ENCODE results near the gene WNT7B.

Gene WNT7B

DNA sequence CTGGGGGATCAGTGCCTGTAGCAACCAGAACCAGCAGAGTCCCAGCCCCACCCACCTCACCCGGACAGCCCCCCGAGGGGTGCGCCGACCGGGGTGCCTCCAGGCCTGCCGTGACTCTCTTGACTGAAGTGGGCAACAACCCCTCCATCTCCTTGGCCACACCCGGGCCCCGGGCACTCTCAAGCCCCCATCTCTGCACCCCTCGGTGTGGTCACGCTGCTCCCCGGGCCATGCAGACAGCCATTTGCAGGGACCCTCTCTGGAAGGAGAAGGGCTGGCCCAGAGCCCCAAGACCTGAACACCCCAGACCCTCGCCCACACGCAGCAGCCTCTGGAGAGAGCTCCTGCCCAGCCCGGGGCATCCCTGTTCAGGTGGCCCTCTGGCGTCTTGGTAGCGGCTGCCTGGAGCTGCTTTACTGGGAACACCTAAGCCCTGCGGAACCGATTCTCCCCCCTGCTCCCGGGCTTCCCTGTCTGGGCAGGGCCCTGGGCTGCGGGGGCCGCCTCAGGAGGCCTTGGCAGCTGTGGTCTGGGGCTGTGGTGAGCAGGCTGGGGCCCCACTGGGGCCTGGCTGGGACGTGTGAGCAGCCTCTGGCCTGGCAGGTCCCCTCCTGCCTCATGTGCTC is 84.9 kb downstream of the WNT7B start:
- TF ChIP-seq, protein P1, sequence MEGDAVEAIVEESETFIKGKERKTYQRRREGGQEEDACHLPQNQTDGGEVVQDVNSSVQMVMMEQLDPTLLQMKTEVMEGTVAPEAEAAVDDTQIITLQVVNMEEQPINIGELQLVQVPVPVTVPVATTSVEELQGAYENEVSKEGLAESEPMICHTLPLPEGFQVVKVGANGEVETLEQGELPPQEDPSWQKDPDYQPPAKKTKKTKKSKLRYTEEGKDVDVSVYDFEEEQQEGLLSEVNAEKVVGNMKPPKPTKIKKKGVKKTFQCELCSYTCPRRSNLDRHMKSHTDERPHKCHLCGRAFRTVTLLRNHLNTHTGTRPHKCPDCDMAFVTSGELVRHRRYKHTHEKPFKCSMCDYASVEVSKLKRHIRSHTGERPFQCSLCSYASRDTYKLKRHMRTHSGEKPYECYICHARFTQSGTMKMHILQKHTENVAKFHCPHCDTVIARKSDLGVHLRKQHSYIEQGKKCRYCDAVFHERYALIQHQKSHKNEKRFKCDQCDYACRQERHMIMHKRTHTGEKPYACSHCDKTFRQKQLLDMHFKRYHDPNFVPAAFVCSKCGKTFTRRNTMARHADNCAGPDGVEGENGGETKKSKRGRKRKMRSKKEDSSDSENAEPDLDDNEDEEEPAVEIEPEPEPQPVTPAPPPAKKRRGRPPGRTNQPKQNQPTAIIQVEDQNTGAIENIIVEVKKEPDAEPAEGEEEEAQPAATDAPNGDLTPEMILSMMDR (IDR thresholded peaks at IDR 0.05; ENCODE audit: insufficient read depth, missing control alignments): no peak
- FAIRE-seq (no peak), DNase-seq (ENCODE audit: insufficient read length, low spot score) (no peak)

DNA sequence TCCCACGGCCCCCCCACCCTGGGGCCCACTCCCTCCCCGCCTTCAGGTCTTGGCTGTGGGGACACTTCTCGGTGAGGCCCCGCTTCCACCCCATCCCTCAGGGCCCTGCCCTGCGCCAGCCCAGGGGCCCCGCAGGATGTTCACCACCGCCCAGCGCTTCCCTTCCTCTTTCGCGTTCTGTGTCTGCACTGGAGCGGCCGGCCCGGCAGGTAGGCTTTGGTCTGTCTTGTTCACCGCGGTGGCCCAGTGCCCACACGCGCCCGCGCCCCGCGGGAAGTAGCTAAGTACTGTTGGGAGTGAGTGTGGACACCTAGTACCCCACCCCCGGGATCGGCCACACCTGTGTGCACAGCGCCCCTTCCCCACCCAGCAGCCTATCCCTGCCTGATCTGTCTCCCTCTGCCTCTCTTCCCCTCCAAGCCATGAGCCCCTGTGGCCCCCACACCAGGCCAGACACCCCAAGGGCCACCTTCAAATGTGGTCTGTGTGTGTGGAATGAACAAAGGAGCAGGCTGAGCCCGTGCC is 85.4 kb downstream of the WNT7B start:
- FAIRE-seq (no peak), DNase-seq (ENCODE audit: insufficient read length, low spot score) (no peak)
- TF ChIP-seq, protein P1 (IDR thresholded peaks at IDR 0.05; ENCODE audit: insufficient read depth, missing control alignments): no peak

DNA sequence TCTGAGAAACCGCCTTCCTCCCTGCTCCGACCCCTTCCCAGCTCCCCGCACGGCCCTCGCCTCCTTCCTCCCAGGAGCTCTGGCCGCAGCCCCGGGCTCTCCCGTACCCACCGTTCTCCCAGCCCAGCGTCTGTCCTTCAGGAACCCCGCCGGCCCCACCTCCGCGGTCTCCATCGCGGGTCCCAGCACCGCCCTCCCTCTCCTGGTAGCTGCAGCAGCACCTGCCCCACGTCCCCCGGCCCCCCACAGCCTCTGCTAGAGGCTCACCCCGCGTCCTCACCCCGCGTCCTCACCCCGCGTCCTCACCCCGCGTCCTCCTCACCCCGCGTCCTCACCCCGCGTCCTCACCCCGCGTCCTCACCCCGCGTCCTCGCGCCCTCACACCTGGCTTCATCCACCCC is 85.9 kb downstream of the WNT7B start:
- DNase-seq (ENCODE audit: insufficient read length, low spot score) (no peak), FAIRE-seq (no peak)
- TF ChIP-seq, protein P1 (IDR thresholded peaks at IDR 0.05; ENCODE audit: insufficient read depth, missing control alignments): no peak

DNA sequence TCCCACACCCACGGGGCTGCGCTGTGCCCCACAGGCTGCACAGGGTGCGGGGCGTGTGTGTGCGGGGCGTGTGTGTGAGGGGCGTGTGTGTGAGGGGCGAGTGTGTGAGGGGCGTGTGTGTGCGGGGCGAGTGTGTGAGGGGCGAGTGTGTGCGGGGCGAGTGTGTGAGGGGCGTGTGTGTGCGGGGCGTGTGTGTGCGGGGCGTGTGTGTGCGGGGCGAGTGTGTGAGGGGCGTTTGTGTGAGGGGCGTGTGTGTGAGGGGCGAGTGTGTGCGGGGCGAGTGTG is 86.7 kb downstream of the WNT7B start:
- DNase-seq (ENCODE audit: insufficient read length, low spot score) (no peak), FAIRE-seq (no peak)
- TF ChIP-seq, protein P1 (IDR thresholded peaks at IDR 0.05; ENCODE audit: insufficient read depth, missing control alignments): no peak

DNA sequence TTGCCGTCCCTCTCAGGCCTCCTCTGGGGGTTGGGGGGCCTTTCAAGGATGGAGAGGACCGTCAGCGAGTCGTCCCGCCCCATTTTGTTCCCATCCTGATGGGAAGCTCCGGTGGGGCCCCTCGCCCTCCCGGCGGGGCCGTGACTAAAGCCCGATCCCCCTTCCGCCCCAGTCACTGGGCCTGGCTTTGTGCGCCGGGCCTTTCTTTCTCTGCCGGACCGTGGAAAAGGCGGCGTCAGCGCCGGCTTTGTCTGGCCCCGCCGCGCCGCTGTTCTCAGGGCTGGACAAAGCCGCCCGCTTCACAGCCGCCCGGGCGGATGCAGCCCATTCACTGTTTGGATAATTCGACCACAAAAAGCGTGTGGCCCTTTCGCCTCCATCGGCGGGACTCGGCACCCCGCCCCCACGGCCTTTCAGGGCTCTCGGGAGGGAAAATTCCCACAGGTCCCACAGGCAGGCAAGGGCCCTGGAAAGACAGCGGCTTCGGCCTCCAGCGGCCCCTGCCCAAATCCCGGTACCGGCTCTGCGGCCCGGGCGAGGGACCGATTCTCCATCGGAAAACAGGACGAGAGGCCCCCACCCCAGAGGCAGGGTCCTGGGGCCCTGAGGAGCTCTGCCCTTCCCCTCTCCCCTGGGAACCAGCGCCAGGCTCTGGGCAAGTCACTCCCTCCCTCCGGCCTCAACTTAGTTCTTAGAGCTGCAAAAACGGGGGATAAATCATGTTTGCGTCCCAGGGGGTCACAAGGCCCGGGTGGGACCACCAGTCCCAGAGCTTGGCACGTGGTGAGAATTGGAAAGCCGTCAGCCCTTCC is 87.2 kb downstream of the WNT7B start:
- no peak for FAIRE-seq
- TF ChIP-seq, protein P1 (IDR thresholded peaks at IDR 0.05; ENCODE audit: insufficient read depth, missing control alignments): no peak
- DNase-seq (ENCODE audit: insufficient read length, low spot score): no peak

DNA sequence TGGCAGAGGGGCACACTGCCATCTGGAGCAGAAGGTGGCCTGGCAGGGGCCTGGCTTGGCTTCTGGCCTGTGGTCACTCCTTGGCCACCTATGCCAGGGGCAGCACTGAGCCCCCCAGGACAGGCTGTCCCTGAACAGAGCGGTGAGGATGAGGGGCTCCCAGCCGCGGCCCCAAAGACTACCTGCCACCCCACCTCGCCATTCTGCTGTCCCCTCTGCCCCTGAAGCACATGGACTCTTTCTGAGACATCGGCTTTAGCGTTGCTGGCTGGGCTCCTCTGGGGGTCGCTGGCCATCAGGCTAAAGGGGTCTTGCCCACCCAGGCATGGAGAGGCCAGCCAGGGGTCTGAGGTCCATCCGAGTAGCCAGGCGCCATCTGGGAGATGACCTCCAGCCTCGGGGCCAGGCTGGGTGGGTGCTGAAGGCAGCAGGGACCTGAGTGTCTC is 87.8 kb downstream of the WNT7B start:
- TF ChIP-seq, protein P1 (IDR thresholded peaks at IDR 0.05; ENCODE audit: insufficient read depth, missing control alignments): no peak
- no peak for FAIRE-seq

More for the DNA sequence above, 87.8 kb downstream of the WNT7B start:
- DNase-seq (ENCODE audit: insufficient read length, low spot score): no peak
